SK-N-SH (cell line): ENCODE measurements around the gene CXCL16.

Experiments
- CTCF ChIP-seq: fragments of 200-600 bp; sonication (generic); IDR thresholded peaks from 2 replicates; pipeline ENCODE4 v1.6.1; 2017; ENCODE audit warnings: antibody characterized with exemption, mild to moderate bottlenecking, moderate library complexity
- GATA2 ChIP-seq: sonication (generic); formaldehyde crosslinking; IDR thresholded peaks from 2 replicates; pipeline ENCODE4 v1.5.0; 2020; ENCODE audit warnings: mild to moderate bottlenecking, missing genetic modification reagents
- MXI1 ChIP-seq: IDR thresholded peaks from 2 replicates; pipeline ENCODE4 v1.6.1; 2012; ENCODE audit warnings: mild to moderate bottlenecking, low read depth, low read length, improper control_type of control experiment
- POLR2AphosphoS5 ChIP-seq: IDR thresholded peaks from 2 replicates; pipeline ENCODE4 v1.6.1; 2012; ENCODE audit warnings: low read depth, low read length
- RCOR1 ChIP-seq: fragments of 150-350 bp; IDR thresholded peaks from 2 replicates; pipeline ENCODE4 v1.6.1; 2017; ENCODE audit warnings: antibody characterized with exemption, low read length
- TF ChIP-seq, protein P1 (sequence below): IDR thresholded peaks from 2 replicates; pipeline ENCODE4 v1.4.0; 2012; ENCODE audit warnings: low read depth

DNA sequence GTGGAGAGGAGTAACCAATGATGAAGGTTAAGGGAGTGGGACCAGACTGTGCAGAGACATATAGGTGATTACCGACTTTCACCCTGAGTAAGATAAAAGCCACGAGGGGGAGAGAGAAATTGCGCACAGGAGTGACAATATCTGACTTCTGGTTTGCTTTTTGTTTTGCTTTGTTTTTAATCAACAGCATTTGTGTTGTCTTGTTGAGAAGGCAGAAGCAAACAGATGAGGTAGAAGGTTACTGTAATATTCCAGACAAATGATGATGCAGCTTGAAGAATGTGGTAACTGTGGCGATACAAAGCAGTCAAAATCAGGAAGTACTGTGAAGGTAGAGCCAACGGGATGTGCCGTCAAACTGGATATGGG, 43.3 kb downstream of the CXCL16 start:
- TF ChIP-seq MXI1 (no peak), CTCF (no peak), RCOR1 (no peak), POLR2AphosphoS5 (no peak), GATA2 (CRISPR knock-in tag) (no peak)
- TF ChIP-seq, protein P1, sequence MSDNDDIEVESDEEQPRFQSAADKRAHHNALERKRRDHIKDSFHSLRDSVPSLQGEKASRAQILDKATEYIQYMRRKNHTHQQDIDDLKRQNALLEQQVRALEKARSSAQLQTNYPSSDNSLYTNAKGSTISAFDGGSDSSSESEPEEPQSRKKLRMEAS: no peak
